Measurements from ENCODE around the gene ORMDL2.

- TF ChIP-seq ZNF70 (CRISPR knock-in tag; IDR thresholded peaks at IDR 0.05): no peak
- no peak for TF ChIP-seq PATZ1 (CRISPR knock-in tag; IDR thresholded peaks at IDR 0.05; ENCODE audit: borderline replicate concordance)
- TF ChIP-seq ESRRG (CRISPR knock-in tag; IDR thresholded peaks at IDR 0.05): no peak
- no peak for TF ChIP-seq ZFP30 (CRISPR knock-in tag; IDR thresholded peaks at IDR 0.05)
- TF ChIP-seq, protein P1, sequence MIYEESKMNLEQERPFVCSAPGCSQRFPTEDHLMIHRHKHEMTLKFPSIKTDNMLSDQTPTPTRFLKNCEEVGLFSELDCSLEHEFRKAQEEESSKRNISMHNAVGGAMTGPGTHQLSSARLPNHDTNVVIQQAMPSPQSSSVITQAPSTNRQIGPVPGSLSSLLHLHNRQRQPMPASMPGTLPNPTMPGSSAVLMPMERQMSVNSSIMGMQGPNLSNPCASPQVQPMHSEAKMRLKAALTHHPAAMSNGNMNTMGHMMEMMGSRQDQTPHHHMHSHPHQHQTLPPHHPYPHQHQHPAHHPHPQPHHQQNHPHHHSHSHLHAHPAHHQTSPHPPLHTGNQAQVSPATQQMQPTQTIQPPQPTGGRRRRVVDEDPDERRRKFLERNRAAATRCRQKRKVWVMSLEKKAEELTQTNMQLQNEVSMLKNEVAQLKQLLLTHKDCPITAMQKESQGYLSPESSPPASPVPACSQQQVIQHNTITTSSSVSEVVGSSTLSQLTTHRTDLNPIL (CRISPR knock-in tag; IDR thresholded peaks at IDR 0.05; ENCODE audit: low read depth): no peak
- no peak for TF ChIP-seq TCF4 (CRISPR knock-in tag; IDR thresholded peaks at IDR 0.05; ENCODE audit: borderline replicate concordance)
- TF ChIP-seq BACH2 (CRISPR knock-in tag; IDR thresholded peaks at IDR 0.05; ENCODE audit: borderline replicate concordance): no peak
- no peak for TF ChIP-seq OSR1 (CRISPR knock-in tag; IDR thresholded peaks at IDR 0.05)
- no peak for TF ChIP-seq ARNTL (CRISPR knock-in tag; IDR thresholded peaks at IDR 0.05; ENCODE audit: borderline replicate concordance, low read depth)
Observed at GRCh38 chr12:55865327-55865726, 47.5 kb downstream of the ORMDL2 start.

All from SK-N-SH treated with all-trans-retinoic acid at 6 μM for 48 hours (cell line).